KMS-11 (cell line): ENCODE measurements around the gene GPC4.

Source experiments
- H2AFZ ChIP-seq: fragments of 200-600 bp; sonication (generic); 2 replicates; pipeline ENCODE4 v1.6.1; 2016; ENCODE audit warnings: antibody characterized with exemption, mixed run types, low read depth
- H3K27ac ChIP-seq: fragments of 200-600 bp; sonication (generic); 2 replicates; pipeline ENCODE4 v1.6.1; 2016; ENCODE audit warnings: mild to moderate bottlenecking, mixed run types
- H3K27me3 ChIP-seq: fragments of 200-600 bp; sonication (generic); 2 replicates; pipeline ENCODE4 v1.6.1; 2017; ENCODE audit warnings: mild to moderate bottlenecking, low read depth, mixed run types, moderate library complexity; ENCODE audit not compliant: insufficient read depth
- H3K36me3 ChIP-seq: fragments of 200-600 bp; sonication (generic); 2 replicates; pipeline ENCODE4 v1.6.1; 2017; ENCODE audit warnings: mild to moderate bottlenecking, mixed run types; ENCODE audit not compliant: insufficient read depth
- H3K4me1 ChIP-seq: fragments of 200-600 bp; sonication (generic); 2 replicates; pipeline ENCODE4 v1.6.1; 2016; ENCODE audit warnings: mild to moderate bottlenecking, low read depth, mixed run types; ENCODE audit not compliant: poor library complexity, severe bottlenecking
- H3K4me2 ChIP-seq: fragments of 200-600 bp; sonication (generic); 2 replicates; pipeline ENCODE4 v1.7.0; 2016; ENCODE audit warnings: mild to moderate bottlenecking, mixed run types
- H3K4me3 ChIP-seq: fragments of 200-600 bp; sonication (generic); IDR thresholded peaks from 2 replicates; pipeline ENCODE4 v1.6.1; 2017; ENCODE audit warnings: low read depth, low read length, mixed read lengths; ENCODE audit not compliant: insufficient read depth
- H3K79me2 ChIP-seq: fragments of 200-600 bp; sonication (generic); 2 replicates; pipeline ENCODE4 v1.6.1; 2016; ENCODE audit warnings: low read depth, mixed run types; ENCODE audit not compliant: insufficient read depth
- H3K9ac ChIP-seq: fragments of 200-600 bp; sonication (generic); 2 replicates; pipeline ENCODE4 v1.6.1; 2016; ENCODE audit warnings: mild to moderate bottlenecking, mixed run types
- H4K20me1 ChIP-seq: fragments of 200-600 bp; sonication (generic); 2 replicates; pipeline ENCODE4 v1.6.1; 2016; ENCODE audit warnings: mild to moderate bottlenecking, mixed run types; ENCODE audit not compliant: insufficient read depth
- CTCF ChIP-seq: fragments of 200-600 bp; sonication (generic); conservative IDR thresholded peaks from 2 replicates; pipeline ENCODE4 v1.6.1; 2017; ENCODE audit warnings: low read depth, mild to moderate bottlenecking, antibody characterized with exemption, low read length, moderate library complexity, mixed read lengths

GPC4 gene

DNA sequence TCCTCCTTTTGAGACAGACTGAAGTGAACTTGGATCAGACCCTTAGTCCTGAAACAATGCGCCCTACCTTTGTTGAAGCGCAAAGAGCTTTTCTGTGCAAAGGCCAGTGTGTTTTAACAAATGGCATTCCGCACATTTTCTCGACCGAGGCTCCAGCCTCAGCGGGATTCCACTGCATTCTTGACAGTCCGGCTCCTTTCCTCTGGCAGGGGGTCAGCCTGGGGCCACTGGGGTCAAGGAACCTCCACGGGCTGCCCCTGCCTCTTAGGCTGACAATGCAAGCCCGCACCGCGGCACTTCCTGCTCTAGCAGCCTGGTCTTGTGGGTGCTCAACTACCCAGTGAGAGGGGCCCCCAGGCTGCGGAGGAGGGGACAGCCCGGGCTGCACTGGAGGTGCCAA is 150.0 kb downstream of the GPC4 start:
- no peak for TF ChIP-seq CTCF
- H3K9ac ChIP-seq, result no peak overlapping the region
- H3K27ac ChIP-seq, result no peak overlapping the region
- H2AFZ ChIP-seq, result no peak overlapping the region
- H3K4me1 ChIP-seq, result no peaks in the 10 kb centered on the region
- H3K4me2 ChIP-seq, result no peak overlapping the region
- H3K79me2 ChIP-seq, result no peaks in the 10 kb centered on the region
- H3K4me3 ChIP-seq, result no peak overlapping the region
- H3K27me3 ChIP-seq, result no peaks in the 10 kb centered on the region
- no peaks in the 10 kb centered on the region for H4K20me1 ChIP-seq
- no peaks in the 10 kb centered on the region for H3K36me3 ChIP-seq

DNA sequence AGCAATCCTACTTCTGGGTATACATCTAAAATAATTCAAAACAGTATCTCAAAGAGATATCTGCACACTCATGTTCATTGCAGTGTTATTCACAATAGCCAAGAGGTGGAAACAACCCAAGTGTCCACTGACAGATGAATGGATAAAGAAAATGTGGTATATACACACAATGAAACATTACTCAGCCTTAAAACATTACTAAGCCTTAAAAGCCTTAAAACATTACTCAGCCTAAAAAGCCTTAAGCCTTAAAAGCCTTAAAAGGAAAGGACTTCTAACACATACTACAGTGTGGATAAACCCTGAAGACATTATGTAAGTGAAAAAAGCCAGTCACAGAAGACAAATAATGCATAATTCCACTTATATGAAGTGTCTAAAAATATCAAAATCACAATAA is 156.8 kb downstream of the GPC4 start:
- no peak overlapping the region for H3K4me2 ChIP-seq
- no peak overlapping the region for H3K27ac ChIP-seq
- no peaks in the 10 kb centered on the region for H4K20me1 ChIP-seq
- H2AFZ ChIP-seq, result no peak overlapping the region
- no peak overlapping the region for H3K9ac ChIP-seq
- no peaks in the 10 kb centered on the region for H3K4me1 ChIP-seq
- H3K79me2 ChIP-seq, result no peaks in the 10 kb centered on the region
- H3K4me3 ChIP-seq, result no peak overlapping the region
- H3K27me3 ChIP-seq, result no peaks in the 10 kb centered on the region
- TF ChIP-seq CTCF, result no peak
- no peaks in the 10 kb centered on the region for H3K36me3 ChIP-seq

DNA sequence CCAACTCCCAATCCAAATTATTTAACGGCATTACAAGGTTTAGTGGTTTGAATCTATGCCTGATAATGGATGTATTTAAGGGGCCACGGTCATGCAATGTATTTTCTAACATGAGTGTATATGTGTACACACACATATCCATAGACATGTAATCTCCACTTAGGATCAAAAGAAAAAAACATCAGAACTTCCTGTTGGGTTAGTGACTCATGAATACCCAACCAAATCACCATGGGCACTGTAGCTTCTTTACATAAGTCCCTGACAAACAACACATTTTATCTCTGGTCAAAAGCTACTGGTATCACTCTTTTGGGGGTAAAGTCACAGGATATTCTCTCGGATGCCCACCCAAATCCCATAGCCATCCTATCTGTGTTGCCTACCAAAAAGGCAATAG is 160.6 kb downstream of the GPC4 start:
- Histone ChIP-seq H3K79me2 (no peaks in the 10 kb centered on the region), H3K27me3 (no peaks in the 10 kb centered on the region)

GRCh38 chrX:133251204-133251603 is 164.1 kb downstream of the GPC4 start:
- H4K20me1 ChIP-seq, result no peaks in the 10 kb centered on the region
- no peak overlapping the region for H3K9ac ChIP-seq
- H3K4me2 ChIP-seq, result no peak overlapping the region
- H3K79me2 ChIP-seq, result no peaks in the 10 kb centered on the region
- no peak overlapping the region for H3K4me3 ChIP-seq
- no peaks in the 10 kb centered on the region for H3K36me3 ChIP-seq
- TF ChIP-seq CTCF, result no peak
- H3K27me3 ChIP-seq, result no peaks in the 10 kb centered on the region
- H2AFZ ChIP-seq, result no peak overlapping the region
- H3K27ac ChIP-seq, result no peak overlapping the region
- no peaks in the 10 kb centered on the region for H3K4me1 ChIP-seq

More for the DNA sequence above, 160.6 kb downstream of the GPC4 start:
- H3K4me1 ChIP-seq, result no peaks in the 10 kb centered on the region
- H3K27ac ChIP-seq, result no peak overlapping the region
- H3K36me3 ChIP-seq, result no peaks in the 10 kb centered on the region
- no peak overlapping the region for H2AFZ ChIP-seq
- no peak overlapping the region for H3K4me2 ChIP-seq
- TF ChIP-seq CTCF, result no peak
- no peaks in the 10 kb centered on the region for H4K20me1 ChIP-seq
- no peak overlapping the region for H3K9ac ChIP-seq
- no peak overlapping the region for H3K4me3 ChIP-seq
